Body of pancreas (tissue), 4 donors: ENCODE results near the gene BTBD10.

Experiments
- POLR2A ChIP-seq, 3 donors: fragments of 450-650 bp; IDR thresholded peaks; one replicate each; pipeline ENCODE4 v1.6.1; 2016; ENCODE audit warnings: antibody characterized with exemption in 3 of 3, mild to moderate bottlenecking in 2 of 3
- TF ChIP-seq, protein P1 (sequence below), 7 experiments: fragments of 450-650 bp in 4 of 7; fragments of 200-600 bp in 3 of 7; sonication (generic) in 3 of 7; IDR thresholded peaks; one replicate each; pipeline ENCODE4 v1.5.1; 2016 to 2019; ENCODE audit warnings: antibody characterized with exemption in 7 of 7

DNA sequence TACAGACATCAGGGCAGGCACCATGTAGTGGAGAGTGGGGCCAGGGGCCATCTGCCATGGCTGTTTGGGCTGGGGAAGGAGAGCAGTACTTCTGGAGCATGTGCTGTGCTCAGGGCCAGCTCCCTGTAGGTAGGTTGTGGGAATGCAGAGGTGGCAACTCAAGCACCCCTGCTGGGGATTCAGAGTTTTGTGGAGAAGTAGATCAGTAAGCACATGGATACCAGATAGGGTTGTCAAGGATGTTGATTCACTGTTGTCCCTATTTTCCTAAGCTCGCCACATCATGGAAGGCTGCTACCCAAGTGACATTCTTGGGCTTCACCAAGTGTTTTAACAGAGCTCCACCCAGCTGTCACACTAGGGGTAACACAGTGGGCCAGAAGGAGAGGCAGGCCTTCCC, 118.2 kb downstream of the BTBD10 start:
- TF ChIP-seq, protein P1, sequence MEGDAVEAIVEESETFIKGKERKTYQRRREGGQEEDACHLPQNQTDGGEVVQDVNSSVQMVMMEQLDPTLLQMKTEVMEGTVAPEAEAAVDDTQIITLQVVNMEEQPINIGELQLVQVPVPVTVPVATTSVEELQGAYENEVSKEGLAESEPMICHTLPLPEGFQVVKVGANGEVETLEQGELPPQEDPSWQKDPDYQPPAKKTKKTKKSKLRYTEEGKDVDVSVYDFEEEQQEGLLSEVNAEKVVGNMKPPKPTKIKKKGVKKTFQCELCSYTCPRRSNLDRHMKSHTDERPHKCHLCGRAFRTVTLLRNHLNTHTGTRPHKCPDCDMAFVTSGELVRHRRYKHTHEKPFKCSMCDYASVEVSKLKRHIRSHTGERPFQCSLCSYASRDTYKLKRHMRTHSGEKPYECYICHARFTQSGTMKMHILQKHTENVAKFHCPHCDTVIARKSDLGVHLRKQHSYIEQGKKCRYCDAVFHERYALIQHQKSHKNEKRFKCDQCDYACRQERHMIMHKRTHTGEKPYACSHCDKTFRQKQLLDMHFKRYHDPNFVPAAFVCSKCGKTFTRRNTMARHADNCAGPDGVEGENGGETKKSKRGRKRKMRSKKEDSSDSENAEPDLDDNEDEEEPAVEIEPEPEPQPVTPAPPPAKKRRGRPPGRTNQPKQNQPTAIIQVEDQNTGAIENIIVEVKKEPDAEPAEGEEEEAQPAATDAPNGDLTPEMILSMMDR (IDR thresholded peaks at IDR 0.05), result no peak
- no peak for TF ChIP-seq POLR2A (IDR thresholded peaks at IDR 0.05)
